HTERT RPE-1 (cell line): Measurements from ENCODE around the gene SLC6A5.

ENCODE experiments used
- in situ Hi-C: fragments of 300-500 bp; cut with MboI; formaldehyde crosslinking; loops from 4 replicates; pipeline ENCODE4 v1.14.3; 2020; ENCODE audit warnings: low sequenced_read_pairs

Gene SLC6A5

DNA sequence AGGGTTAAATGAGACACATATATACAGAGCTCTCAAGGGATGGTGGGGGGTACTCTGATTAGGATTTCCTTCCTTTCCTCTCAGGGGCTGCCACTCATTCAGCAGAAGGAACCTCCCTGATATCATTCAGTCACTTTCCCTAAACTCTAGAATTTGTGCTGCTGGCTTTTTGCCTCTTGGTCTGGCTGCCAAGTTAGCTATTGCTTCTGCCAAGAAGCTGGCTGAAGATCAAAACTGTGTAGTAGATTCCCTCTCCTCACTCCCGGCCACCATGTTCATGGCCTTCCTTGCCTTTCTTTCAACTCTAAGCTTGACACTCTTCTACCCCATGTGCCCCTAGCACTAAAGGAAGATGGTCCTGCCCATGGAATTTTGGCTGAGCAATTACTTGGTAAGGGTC, 18.7 kb downstream of the SLC6A5 start:
- in situ Hi-C loops = no loop called here

DNA sequence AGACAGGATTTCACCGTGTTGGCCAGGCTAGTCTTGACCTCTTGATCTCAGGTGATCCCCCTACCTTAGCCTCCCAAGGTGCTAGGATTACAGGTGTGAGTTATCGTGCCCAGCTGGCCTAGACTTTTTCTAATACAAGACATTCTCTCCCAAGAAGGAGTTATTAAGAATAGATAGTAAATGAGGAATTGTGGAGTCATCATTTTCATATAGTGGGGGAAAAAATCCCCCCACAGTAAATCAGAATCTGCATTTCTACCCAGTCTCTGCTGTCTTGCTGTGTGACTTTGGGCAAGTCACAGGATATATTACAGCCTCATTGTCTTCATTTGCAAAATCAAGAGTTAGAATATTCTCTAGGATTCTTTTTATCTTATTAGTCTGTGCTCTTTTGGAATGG, 21.6 kb downstream of the SLC6A5 start:
- in situ Hi-C loops = no loop called here

GRCh38 chr11:20621679-20622078, 22.3 kb downstream of the SLC6A5 start:
- in situ Hi-C loops = no loop called here

DNA sequence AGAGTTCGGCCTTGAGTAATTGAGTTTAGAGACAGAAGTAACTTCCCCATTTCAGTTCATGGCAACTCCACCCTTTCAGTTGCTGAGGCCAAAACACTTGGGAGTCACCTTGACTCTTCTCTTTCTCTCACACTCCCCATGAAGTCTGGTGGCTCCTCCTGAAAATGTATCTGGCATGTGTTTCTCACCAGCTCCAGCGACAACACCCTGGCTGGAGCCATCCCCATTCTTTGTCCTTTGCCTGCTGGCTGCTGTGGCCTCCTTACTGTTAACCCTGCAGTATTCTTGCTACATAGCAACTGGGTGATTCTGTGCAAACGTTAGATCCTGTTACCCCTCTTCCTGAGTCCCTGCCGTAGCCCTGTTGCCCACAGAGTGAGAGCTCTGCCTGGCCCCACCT, 23.8 kb downstream of the SLC6A5 start:
- in situ Hi-C loops = no loop called here

- in situ Hi-C loops = no loop called here
Observed at GRCh38 chr11:20626279-20626678, 26.9 kb downstream of the SLC6A5 start.

DNA sequence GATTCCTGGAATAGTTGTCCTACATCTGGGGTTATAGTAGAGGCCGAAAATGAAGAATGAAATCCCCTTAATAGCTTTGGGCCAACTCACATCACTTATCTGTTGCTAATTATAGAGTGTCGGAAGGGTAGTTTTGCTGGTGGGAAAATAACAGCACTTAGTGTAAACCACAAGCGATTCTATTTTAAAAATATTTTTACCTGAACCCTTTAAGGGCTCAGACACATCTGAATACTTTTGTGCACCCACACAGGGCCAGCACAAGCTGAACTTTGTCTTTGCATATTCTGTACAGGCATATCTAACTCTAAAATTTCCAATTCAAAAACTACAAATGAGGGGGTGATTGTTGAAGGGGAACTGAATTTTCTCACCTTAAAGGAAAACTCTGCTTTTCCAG, 27.6 kb downstream of the SLC6A5 start:
- in situ Hi-C loops = no loop called here

- in situ Hi-C loops = no loop called here
Observed at GRCh38 chr11:20627701-20628100, 28.3 kb downstream of the SLC6A5 start.

DNA sequence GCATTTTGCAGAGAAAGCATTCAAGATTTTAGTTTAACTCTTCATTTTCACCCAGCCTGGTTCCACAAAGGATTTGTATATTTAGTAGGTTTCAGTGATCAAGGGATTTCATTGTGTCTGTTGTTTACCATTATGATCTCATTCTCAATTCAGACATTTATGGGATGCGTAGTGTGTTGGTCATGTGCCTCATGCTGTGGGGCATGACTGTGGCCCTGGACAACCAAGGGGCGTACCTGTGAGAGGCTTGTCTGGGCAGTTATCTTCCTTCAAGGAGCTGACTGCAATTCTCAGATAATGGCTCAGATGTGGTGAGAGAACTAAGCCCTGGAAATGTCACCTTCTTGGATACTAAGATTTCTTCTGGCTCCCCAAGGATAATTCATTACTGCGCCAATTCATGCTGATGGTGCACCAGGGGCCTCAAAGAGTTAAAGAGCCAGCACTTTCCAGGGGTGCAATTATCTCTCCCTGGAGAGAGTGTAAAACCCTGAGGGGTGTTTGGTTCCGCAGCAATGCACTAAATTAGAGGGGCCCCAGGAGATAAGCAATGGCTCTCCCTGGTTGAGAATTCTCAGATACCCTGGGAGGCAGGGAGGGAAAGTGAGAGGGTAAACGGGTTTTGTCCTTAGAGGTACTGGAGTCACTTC, 32.2 kb downstream of the SLC6A5 start:
- in situ Hi-C loops = no loop called here

DNA sequence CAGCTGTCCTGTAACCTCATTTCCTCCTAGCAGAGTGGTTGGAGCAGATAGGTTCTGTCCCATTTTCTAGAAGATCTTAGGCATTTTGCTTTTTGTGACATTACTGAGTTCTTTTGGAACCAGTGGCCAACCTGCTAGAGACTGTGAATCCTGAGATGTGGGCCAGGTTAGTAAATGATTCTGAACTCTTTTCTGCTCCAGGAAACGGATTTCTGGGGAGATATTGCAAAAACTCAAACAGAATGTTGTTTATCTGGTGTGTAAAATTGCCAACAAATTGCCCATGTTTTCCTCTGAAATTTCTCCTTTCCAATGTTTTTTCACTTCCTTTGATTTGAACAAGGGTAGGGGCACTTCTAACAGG, 32.7 kb downstream of the SLC6A5 start:
- in situ Hi-C loops = no loop called here

DNA sequence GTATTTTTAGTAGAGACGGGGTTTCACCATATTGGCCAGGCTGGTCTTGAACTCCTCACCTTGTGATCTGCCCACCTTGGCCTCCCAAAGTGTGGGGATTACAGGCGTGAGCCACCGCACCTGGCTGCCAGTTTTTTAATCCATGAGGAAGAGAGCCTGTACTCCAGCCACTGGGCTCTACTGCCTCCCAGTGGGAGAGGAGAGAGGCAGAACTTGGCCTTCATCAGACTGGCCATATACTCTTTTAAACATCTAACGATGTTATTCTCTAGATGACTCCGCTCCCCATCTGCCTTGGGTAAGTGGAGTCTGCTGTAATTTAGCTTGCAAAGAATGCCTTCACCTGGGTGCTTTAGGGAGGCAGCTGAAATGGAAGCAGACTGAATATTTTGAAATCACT, 34.6 kb downstream of the SLC6A5 start:
- in situ Hi-C loops = no loop called here

DNA sequence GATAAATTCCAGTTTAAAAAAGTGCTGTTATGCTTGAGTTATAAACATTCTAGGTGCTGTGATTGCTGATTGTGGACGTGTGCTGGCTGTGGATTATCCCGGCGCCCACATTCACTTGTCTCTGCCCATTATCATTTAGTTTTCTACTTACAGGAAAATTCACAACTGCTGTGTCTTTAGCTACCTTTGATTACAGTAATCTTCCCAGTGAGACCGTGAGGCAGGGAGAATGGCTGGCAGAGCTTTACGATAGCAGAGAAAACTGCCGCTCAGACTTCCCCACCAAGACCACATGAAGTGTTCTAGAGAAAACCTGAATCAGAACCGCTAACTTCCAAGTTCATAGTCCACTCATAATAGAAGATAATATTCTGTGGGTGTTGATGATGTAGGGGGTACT, 35.4 kb downstream of the SLC6A5 start:
- in situ Hi-C loops = no loop called here

- in situ Hi-C loops = no loop called here
Observed at GRCh38 chr11:20638074-20638473, 38.7 kb downstream of the SLC6A5 start.

DNA sequence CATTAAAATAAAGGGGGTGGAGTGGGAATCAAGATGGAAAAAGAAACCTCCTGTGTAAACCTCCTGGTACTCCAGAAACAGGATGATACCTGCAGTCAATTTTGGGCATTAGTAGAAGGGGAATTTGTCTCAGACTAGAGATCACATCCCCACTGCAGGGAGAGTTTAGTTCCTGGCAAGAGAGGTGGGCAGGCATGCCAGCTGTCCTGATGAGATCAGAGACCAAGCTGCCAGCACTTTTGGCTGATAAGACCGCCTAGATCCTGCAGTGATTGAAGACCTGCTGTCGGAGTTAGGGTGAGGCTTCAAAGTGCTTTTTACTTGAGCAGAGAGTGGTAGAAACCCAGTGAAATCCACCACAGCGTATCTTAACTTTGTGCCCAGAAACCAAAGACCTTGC, 40.3 kb downstream of the SLC6A5 start:
- in situ Hi-C loops = no loop called here

- in situ Hi-C loops = no loop called here
Observed at GRCh38 chr11:20640401-20640800, 41.0 kb downstream of the SLC6A5 start.

- in situ Hi-C loops = no loop called here
Observed at GRCh38 chr11:20644360-20644759, 45.0 kb downstream of the SLC6A5 start.

GRCh38 chr11:20647976-20648565, 48.7 kb downstream of the SLC6A5 start:
- in situ Hi-C loops = no loop called here

DNA sequence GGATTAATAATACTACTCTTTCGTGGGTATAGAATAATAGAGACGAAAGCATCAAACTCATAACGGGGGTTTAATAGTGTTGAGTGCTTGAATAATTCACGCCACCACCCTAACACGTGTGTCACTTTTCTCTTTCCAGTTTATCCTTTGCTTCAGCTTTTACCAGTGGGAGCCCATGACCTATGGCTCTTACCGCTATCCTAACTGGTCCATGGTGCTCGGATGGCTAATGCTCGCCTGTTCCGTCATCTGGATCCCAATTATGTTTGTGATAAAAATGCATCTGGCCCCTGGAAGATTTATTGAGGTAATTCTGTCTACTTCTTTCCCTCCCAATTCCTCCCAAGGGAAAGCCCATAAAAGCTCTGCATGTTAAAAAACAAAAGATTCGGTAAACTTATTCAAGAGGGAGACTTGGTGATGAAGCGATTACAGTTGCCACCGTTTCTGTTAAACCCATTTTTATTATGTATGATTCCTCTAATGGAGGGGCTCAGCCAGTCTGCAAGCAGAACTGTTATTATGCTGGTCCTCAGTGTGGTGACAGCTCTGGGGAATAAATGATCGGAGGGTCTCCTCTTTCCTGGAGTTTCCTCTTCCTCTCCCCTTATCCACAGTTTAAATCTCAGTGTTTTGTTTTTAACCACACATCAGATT, 52.9 kb downstream of the SLC6A5 start:
- in situ Hi-C loops = no loop called here

DNA sequence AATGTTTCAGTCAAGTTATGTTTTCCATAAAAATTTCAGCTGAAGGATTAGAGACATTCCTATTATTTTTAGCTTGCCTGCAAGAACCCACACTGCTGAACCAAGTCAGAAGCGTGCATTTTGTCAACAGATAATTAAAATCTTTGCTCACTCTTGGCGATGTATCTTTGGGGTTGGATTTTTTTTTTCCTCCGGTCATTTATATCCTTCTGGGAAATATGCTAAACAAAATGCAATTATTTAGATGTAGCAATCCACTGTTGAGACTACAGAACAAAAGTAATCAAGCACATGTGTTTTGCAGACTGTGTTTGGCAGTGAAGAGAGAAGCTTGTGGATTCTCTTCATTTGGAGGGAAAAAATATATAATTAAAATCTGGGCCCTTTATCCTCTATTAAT, 54.6 kb downstream of the SLC6A5 start:
- in situ Hi-C loops = no loop called here

- in situ Hi-C loops = no loop called here
Observed at GRCh38 chr11:20656901-20657300, 57.5 kb downstream of the SLC6A5 start.

- in situ Hi-C loops = no loop called here
Observed at GRCh38 chr11:20658135-20658534, 58.7 kb downstream of the SLC6A5 start.

GRCh38 chr11:20661445-20661844, 62.0 kb downstream of the SLC6A5 start:
- in situ Hi-C loops = no loop called here

DNA sequence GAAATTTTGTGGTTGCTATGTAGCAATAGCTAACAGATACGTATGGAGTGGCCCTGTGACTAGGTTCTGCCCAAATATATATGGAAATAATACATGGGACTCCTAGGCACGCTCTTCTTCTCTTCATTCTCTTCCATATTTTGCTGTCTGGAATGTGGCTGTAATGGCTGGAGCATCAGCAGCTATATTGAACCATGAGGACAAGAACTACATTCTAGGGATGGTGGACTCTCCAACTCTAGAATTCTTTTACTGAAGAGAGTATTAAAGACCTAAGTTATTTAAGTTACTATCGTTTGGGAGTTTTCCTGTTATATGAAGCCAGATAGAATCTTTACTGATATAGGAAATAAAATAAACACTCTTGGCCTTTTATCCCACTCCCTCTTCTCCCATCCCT, 62.4 kb downstream of the SLC6A5 start:
- in situ Hi-C loops = no loop called here
